Inflammatory macrophage treated with lipopolysaccharide for 4 hours (primary cell): Measurements from ENCODE around the gene N4BP2.
"Not testable (repeated sequence)": the region's sequence is repeated elsewhere in the genome, so short reads cannot be mapped to it uniquely, and the experiment has no call there.

Experiments used
- DNase-seq: peaks from one replicate; pipeline ENCODE4 v3.0.0-alpha.2; 2020

N4BP2 gene

GRCh38 chr4:40093400-40093799 is 36.8 kb downstream of the N4BP2 start:
- not testable (repeated sequence) for DNase-seq

- peak; percentile 77 for DNase-seq
Observed at GRCh38 chr4:40099010-40099409, 42.4 kb downstream of the N4BP2 start.

GRCh38 chr4:40107150-40107549 is 50.5 kb downstream of the N4BP2 start:
- not testable (repeated sequence) for DNase-seq

- peak; percentile 67 for DNase-seq
Observed at GRCh38 chr4:40112027-40112792, 55.6 kb downstream of the N4BP2 start.

GRCh38 chr4:40114206-40114605 is 57.6 kb downstream of the N4BP2 start:
- DNase-seq = peak; percentile 21

- DNase-seq = peak; percentile 63
Observed at GRCh38 chr4:40118861-40119260, 62.2 kb downstream of the N4BP2 start.

GRCh38 chr4:40119344-40119743 is 62.7 kb downstream of the N4BP2 start:
- no peak for DNase-seq

- peak; percentile 98 for DNase-seq
Observed at GRCh38 chr4:40121515-40121914, 64.9 kb downstream of the N4BP2 start.

GRCh38 chr4:40122941-40123340 is 66.3 kb downstream of the N4BP2 start:
- DNase-seq = no peak

- no peak for DNase-seq
Observed at GRCh38 chr4:40124690-40125089, 68.0 kb downstream of the N4BP2 start.

- DNase-seq = no peak
Observed at GRCh38 chr4:40130401-40131036, 73.9 kb downstream of the N4BP2 start.

- DNase-seq = no peak
Observed at GRCh38 chr4:40132816-40133215, 76.2 kb downstream of the N4BP2 start.

- no peak for DNase-seq
Observed at GRCh38 chr4:40134206-40134917, 77.7 kb downstream of the N4BP2 start.

- DNase-seq = not testable (repeated sequence)
Observed at GRCh38 chr4:40136202-40136601, 79.6 kb downstream of the N4BP2 start.

- no peak for DNase-seq
Observed at GRCh38 chr4:40140196-40140595, 83.5 kb downstream of the N4BP2 start.

- DNase-seq = not testable (repeated sequence)
Observed at GRCh38 chr4:40140597-40140996, 83.9 kb downstream of the N4BP2 start.

GRCh38 chr4:40143926-40144508 is 87.4 kb downstream of the N4BP2 start:
- DNase-seq = no peak

GRCh38 chr4:40144716-40145115 is 88.1 kb downstream of the N4BP2 start:
- DNase-seq = no peak

- not testable (repeated sequence) for DNase-seq
Observed at GRCh38 chr4:40147490-40147889, 90.8 kb downstream of the N4BP2 start.

GRCh38 chr4:40149960-40150385 is 93.3 kb downstream of the N4BP2 start:
- DNase-seq = peak; percentile 84

GRCh38 chr4:40150932-40151331 is 94.3 kb downstream of the N4BP2 start:
- DNase-seq = no peak

GRCh38 chr4:40152637-40153036 is 96.0 kb downstream of the N4BP2 start:
- DNase-seq = no peak

- peak; percentile 76 for DNase-seq
Observed at GRCh38 chr4:40157436-40157835, 100.8 kb downstream of the N4BP2 start.
